ENCODE results near the gene USF3. TPM values are rescaled to one million over a fixed set of nuclear protein-coding genes. Genes with fewer than 3 reads are reported as not detected.
A peak's percentile ranks its signal among the peaks of the same experiment; 100 is the strongest.

USF3 gene
- polyA plus RNA-seq, 3 donors, result 1.6 to 4.5 (median 3.3) TPM

- no peaks in the 10 kb centered on the region for H3K9me3 Mint-ChIP-seq
- peak overlapping the region in 1 of 2 donors; percentile 27 for H3K4me3 Mint-ChIP-seq
- WGBS (ENCODE audit: insufficient coverage), result 68% methylated on average over 3 of the region's 7 CpGs
- no peak for DNase-seq
- intact Hi-C loops (cut with micrococcal nuclease), result no loop called here
- H3K4me1 Mint-ChIP-seq, result peaks cover 46% of the 10 kb centered on the region
- peaks cover 17 to 39% of the 10 kb centered on the region in 2 donors for H3K4me1 ChIP-seq (ENCODE audit: control insufficient read depth in 1 of 2, insufficient read depth in 2 of 2, low read length in 2 of 2)
- H3K4me2 ChIP-seq (replicated peaks; ENCODE audit: extremely low read depth, low read length, poor library complexity, severe bottlenecking), result no peak overlapping the region
- H4K20me1 ChIP-seq (ENCODE audit: insufficient read depth, low read length), result peaks cover 76% of the 10 kb centered on the region
- H3K36me3 Mint-ChIP-seq, result peaks cover 3 to 10% of the 10 kb centered on the region in 2 donors
- TF ChIP-seq, protein P1, sequence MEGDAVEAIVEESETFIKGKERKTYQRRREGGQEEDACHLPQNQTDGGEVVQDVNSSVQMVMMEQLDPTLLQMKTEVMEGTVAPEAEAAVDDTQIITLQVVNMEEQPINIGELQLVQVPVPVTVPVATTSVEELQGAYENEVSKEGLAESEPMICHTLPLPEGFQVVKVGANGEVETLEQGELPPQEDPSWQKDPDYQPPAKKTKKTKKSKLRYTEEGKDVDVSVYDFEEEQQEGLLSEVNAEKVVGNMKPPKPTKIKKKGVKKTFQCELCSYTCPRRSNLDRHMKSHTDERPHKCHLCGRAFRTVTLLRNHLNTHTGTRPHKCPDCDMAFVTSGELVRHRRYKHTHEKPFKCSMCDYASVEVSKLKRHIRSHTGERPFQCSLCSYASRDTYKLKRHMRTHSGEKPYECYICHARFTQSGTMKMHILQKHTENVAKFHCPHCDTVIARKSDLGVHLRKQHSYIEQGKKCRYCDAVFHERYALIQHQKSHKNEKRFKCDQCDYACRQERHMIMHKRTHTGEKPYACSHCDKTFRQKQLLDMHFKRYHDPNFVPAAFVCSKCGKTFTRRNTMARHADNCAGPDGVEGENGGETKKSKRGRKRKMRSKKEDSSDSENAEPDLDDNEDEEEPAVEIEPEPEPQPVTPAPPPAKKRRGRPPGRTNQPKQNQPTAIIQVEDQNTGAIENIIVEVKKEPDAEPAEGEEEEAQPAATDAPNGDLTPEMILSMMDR (IDR thresholded peaks at IDR 0.05), result no peak
- H3K4me3 ChIP-seq (replicated peaks in 1 of 3; ENCODE audit: low read depth in 2 of 3, low read length in 3 of 3), result no peak overlapping the region
- no peaks in the 10 kb centered on the region for H3K9me3 ChIP-seq (replicated peaks in 1 of 2; ENCODE audit: control insufficient read depth in 1 of 2, insufficient read depth in 1 of 2, low read length in 2 of 2)
- H3K79me2 ChIP-seq (ENCODE audit: insufficient read depth, low read length), result peaks cover 94% of the 10 kb centered on the region
- H3K9ac ChIP-seq (ENCODE audit: insufficient read depth, low read length, poor library complexity, severe bottlenecking), result no peak overlapping the region
- H3K27ac ChIP-seq (ENCODE audit: low read depth in 1 of 2, low read length in 2 of 2), result peak overlapping the region in 1 of 2 donors; percentile 5
- H3K36me3 ChIP-seq (replicated peaks in 1 of 2; ENCODE audit: control insufficient read depth in 1 of 2, insufficient read depth in 2 of 2, low read length in 2 of 2), result no peaks in the 10 kb centered on the region
- no peak overlapping the region for H2AFZ ChIP-seq (ENCODE audit: insufficient read depth, low read depth, low read length, poor library complexity, severe bottlenecking)
- peaks cover 0 to 3% (median 0%) of the 10 kb centered on the region in 3 donors for H3K27me3 Mint-ChIP-seq (ENCODE audit: low read depth in 3 of 3)
- H3K27me3 ChIP-seq (ENCODE audit: control insufficient read depth in 2 of 2, insufficient read depth in 2 of 2, low read length in 2 of 2), result no peaks in the 10 kb centered on the region
- H3K27ac Mint-ChIP-seq, result peak overlapping the region in 3 of 7 donors; percentile 17 to 61 (median 26)
Observed at GRCh38 chr3:113743006-113743630, 46.7 kb upstream of the USF3 start.

- H3K27me3 Mint-ChIP-seq (ENCODE audit: low read depth in 3 of 3), result peaks cover 0 to 3% (median 0%) of the 10 kb centered on the region in 3 donors
- H3K27ac ChIP-seq (ENCODE audit: low read depth in 1 of 2, low read length in 2 of 2), result no peak overlapping the region
- H3K9ac ChIP-seq (ENCODE audit: insufficient read depth, low read length, poor library complexity, severe bottlenecking), result no peak overlapping the region
- no peak overlapping the region for H3K4me3 Mint-ChIP-seq
- DNase-seq, result peak in 2 of 3 donors; percentile 7 to 18
- peaks cover 94% of the 10 kb centered on the region for H3K79me2 ChIP-seq (ENCODE audit: insufficient read depth, low read length)
- no peaks in the 10 kb centered on the region for H3K9me3 Mint-ChIP-seq
- no CpG with 5 or more reads among the region's 1 CpG for WGBS (ENCODE audit: insufficient coverage)
- H2AFZ ChIP-seq (ENCODE audit: insufficient read depth, low read depth, low read length, poor library complexity, severe bottlenecking), result no peak overlapping the region
- H4K20me1 ChIP-seq (ENCODE audit: insufficient read depth, low read length), result peaks cover 83% of the 10 kb centered on the region
- H3K27me3 ChIP-seq (ENCODE audit: control insufficient read depth in 2 of 2, insufficient read depth in 2 of 2, low read length in 2 of 2), result no peaks in the 10 kb centered on the region
- H3K36me3 Mint-ChIP-seq, result peaks cover 3 to 10% of the 10 kb centered on the region in 2 donors
- H3K36me3 ChIP-seq (replicated peaks in 1 of 2; ENCODE audit: control insufficient read depth in 1 of 2, insufficient read depth in 2 of 2, low read length in 2 of 2), result no peaks in the 10 kb centered on the region
- H3K4me1 ChIP-seq (ENCODE audit: control insufficient read depth in 1 of 2, insufficient read depth in 2 of 2, low read length in 2 of 2), result peaks cover 11 to 31% of the 10 kb centered on the region in 2 donors
- H3K4me1 Mint-ChIP-seq, result peaks cover 42% of the 10 kb centered on the region
- H3K9me3 ChIP-seq (replicated peaks in 1 of 2; ENCODE audit: control insufficient read depth in 1 of 2, insufficient read depth in 1 of 2, low read length in 2 of 2), result no peaks in the 10 kb centered on the region
- H3K27ac Mint-ChIP-seq, result peak overlapping the region in 4 of 7 donors; percentile 2 to 47 (median 13)
- intact Hi-C loops (cut with micrococcal nuclease), result no loop called here
- H3K4me3 ChIP-seq (replicated peaks in 1 of 3; ENCODE audit: low read depth in 2 of 3, low read length in 3 of 3), result no peak overlapping the region
- TF ChIP-seq, protein P1 (IDR thresholded peaks at IDR 0.05), result no peak
- no peak overlapping the region for H3K4me2 ChIP-seq (replicated peaks; ENCODE audit: extremely low read depth, low read length, poor library complexity, severe bottlenecking)
Observed at GRCh38 chr3:113741620-113742019, 45.2 kb upstream of the USF3 start.
